ENCODE data around the gene TPCN1. TPM values are rescaled to one million over a fixed set of nuclear protein-coding genes. Genes with fewer than 3 reads are reported as not detected.

Gene TPCN1
- total and polyA plus RNA-seq, 2 donors from 2014 or later = 38.4 to 93.3 TPM

DNA sequence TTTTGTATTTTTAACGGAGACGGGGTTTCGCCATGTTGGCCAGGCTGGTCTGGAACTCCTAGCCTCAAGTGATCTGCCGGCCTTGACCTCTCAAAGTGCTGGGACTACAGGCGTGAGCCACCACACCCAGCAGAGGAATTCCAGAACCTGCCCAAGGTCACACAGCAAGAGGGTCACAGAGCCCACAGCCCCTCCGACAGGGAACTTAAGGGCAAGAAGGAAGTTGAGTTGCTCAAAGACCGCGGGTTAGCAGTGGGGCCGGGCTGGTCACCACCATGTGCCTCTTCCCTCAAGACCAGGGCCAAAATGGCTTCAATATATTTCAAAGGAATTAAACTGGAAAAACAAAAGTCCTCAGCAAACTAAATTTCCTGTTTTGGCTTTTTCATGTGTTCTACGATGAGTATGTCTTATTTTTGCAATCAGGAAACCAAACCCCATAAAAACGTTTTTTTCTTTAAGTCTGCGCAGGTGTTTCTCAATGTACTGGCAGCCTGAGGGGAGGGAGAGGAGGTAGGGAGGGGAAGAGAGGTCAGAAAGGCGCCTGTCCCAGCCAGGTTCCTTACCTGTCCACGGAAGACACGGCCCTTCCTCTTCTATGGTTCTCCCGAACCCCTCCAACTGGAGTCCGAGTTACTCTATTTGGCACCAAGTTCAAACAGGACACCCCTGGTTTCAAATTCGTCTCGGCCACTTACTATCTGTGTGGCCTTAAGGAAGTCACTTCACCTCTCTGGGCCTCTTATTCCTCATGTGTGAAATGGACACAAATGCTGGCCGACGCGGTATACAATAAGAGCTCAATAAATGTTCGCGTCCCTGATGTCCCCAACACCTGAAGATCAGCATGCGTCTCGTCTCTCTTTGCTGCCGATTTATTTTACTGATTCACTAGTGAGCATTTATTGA is 112.9 kb downstream of the TPCN1 start:
- Histone ChIP-seq H3K27ac (ENCODE audit: low read depth in 2 of 2, low read length in 2 of 2) (peak overlapping the region; percentile 32 to 63), H3K9me3 (ENCODE audit: control insufficient read depth in 2 of 3, insufficient read depth in 1 of 3, low read length in 3 of 3) (no peaks in the 10 kb centered on the region), H3K4me3 (ENCODE audit: low read length in 3 of 3) (peak overlapping the region; percentile 61 to 98 (median 95)), H3K27me3 (ENCODE audit: control insufficient read depth, insufficient read depth, low read length) (no peaks in the 10 kb centered on the region), H3K9ac (ENCODE audit: low read length in 3 of 3) (peak overlapping the region; percentile 10 to 87 (median 80)), H3K36me3 (ENCODE audit: control insufficient read depth in 2 of 3, insufficient read depth in 3 of 3, low read length in 3 of 3) (peaks cover 0 to 15% (median 0%) of the 10 kb centered on the region in 3 donors), H3K4me1 (ENCODE audit: control insufficient read depth in 2 of 3, insufficient read depth in 2 of 3, low read depth in 1 of 3, low read length in 3 of 3) (peaks cover 0 to 7% (median 7%) of the 10 kb centered on the region in 3 donors)
- peak in 4 of 5 donors; percentile 10 to 79 (median 36) for DNase-seq
- TF ChIP-seq, protein P1, sequence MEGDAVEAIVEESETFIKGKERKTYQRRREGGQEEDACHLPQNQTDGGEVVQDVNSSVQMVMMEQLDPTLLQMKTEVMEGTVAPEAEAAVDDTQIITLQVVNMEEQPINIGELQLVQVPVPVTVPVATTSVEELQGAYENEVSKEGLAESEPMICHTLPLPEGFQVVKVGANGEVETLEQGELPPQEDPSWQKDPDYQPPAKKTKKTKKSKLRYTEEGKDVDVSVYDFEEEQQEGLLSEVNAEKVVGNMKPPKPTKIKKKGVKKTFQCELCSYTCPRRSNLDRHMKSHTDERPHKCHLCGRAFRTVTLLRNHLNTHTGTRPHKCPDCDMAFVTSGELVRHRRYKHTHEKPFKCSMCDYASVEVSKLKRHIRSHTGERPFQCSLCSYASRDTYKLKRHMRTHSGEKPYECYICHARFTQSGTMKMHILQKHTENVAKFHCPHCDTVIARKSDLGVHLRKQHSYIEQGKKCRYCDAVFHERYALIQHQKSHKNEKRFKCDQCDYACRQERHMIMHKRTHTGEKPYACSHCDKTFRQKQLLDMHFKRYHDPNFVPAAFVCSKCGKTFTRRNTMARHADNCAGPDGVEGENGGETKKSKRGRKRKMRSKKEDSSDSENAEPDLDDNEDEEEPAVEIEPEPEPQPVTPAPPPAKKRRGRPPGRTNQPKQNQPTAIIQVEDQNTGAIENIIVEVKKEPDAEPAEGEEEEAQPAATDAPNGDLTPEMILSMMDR (IDR thresholded peaks at IDR 0.05; ENCODE audit: borderline replicate concordance, extremely low read depth, insufficient read depth) = no peak
- intact Hi-C loops (cut with DNase I) = no loop called here
- no peak for FAIRE-seq

DNA sequence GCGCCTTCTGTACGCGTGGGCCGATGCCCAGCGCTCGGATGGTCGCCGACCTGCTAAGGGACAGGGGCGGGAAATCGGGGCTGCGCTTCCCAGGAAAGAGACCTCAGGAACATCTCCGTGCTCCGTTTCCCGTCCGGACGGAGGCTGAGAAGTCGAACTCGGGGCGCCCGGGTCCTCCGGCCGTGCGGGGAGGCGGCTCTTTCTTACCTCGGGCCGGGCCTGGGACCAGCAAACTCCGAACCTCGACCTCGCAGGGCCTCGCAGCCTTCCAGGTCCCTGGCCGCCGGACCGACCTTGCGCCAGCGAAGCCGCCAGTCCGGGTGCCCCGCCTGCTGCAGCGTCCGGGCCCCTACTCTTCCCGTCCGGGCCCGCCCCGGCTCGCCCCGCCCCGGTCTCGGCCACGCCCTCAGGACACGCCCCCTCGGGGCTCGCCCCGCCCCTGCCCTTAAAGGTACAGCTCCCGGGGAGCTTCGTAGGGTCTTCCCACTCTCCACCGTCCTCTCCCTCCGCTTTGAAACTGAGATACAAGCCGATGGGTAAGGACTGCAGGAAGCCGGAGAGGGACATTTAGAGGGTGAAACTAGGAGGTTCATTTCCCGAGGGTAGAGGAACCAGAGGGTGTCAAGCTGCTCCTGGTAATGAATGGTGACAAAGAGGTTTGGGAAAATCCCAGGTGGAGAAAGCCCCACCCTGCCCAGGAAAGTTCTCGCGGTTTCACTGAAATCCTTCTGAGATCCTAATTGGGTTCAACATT is 113.7 kb downstream of the TPCN1 start, which contains the start of gene SLC8B1:
Gene SLC8B1 (minus strand): TSS at position 324 of the 754 bp plus-strand sequence. CDS start 2,231 bp downstream, outside the sequence.
- Histone ChIP-seq H3K27me3 (ENCODE audit: control insufficient read depth, insufficient read depth, low read length) (no peaks in the 10 kb centered on the region), H3K36me3 (ENCODE audit: control insufficient read depth in 2 of 3, insufficient read depth in 3 of 3, low read length in 3 of 3) (peaks cover 0 to 15% (median 0%) of the 10 kb centered on the region in 3 donors), H3K4me1 (ENCODE audit: control insufficient read depth in 2 of 3, insufficient read depth in 2 of 3, low read depth in 1 of 3, low read length in 3 of 3) (peaks cover 0 to 7% (median 7%) of the 10 kb centered on the region in 3 donors), H3K9me3 (ENCODE audit: control insufficient read depth in 2 of 3, insufficient read depth in 1 of 3, low read length in 3 of 3) (no peaks in the 10 kb centered on the region), H3K27ac (ENCODE audit: low read depth in 2 of 2, low read length in 2 of 2) (peak within 1 kb of the TSS; percentile 32 to 63), H3K4me3 (ENCODE audit: low read length in 3 of 3) (peak within 1 kb of the TSS; percentile 61 to 98 (median 95)), H3K9ac (ENCODE audit: low read length in 3 of 3) (peak within 1 kb of the TSS; percentile 15 to 87 (median 80))
- TF ChIP-seq, protein P1 (IDR thresholded peaks at IDR 0.05; ENCODE audit: borderline replicate concordance, extremely low read depth, insufficient read depth) = no peak
- FAIRE-seq (no peak), DNase-seq (peak; percentile 89 to 97 (median 94))
- intact Hi-C loops (cut with DNase I) = no loop called here

DNA sequence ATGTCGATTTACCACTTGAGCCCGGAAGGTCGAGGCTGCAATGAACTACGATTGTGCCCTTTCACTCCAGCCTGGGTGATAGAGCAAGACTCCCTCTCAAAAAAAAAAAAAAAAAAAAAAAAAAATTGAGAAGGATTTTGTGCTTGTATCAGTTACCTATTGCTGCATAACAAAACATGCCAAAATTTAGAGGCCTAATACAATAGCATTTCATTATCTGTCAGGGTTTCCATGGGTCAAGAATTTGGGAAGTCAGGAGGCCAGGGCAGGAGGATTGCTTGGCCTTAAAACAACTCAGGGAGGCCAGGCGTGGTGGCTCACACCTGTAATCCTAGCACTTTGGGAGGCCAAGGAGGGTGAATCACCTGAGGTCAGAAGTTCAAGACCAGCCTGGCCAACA is 118.3 kb downstream of the TPCN1 start:
- Histone ChIP-seq H3K27me3 (ENCODE audit: control insufficient read depth, insufficient read depth, low read length) (no peaks in the 10 kb centered on the region), H3K36me3 (ENCODE audit: control insufficient read depth in 2 of 3, insufficient read depth in 3 of 3, low read length in 3 of 3) (no peaks in the 10 kb centered on the region), H3K4me3 (ENCODE audit: low read length in 3 of 3) (no peak overlapping the region), H3K27ac (ENCODE audit: low read depth in 2 of 2, low read length in 2 of 2) (no peak overlapping the region), H3K9me3 (ENCODE audit: control insufficient read depth in 2 of 3, insufficient read depth in 1 of 3, low read length in 3 of 3) (no peaks in the 10 kb centered on the region), H3K9ac (ENCODE audit: low read length in 3 of 3) (no peak overlapping the region), H3K4me1 (ENCODE audit: control insufficient read depth in 2 of 3, insufficient read depth in 2 of 3, low read depth in 1 of 3, low read length in 3 of 3) (no peaks in the 10 kb centered on the region)
- FAIRE-seq (no peak), DNase-seq (no peak)
- TF ChIP-seq, protein P1 (IDR thresholded peaks at IDR 0.05; ENCODE audit: borderline replicate concordance, extremely low read depth, insufficient read depth) = no peak
- intact Hi-C loops (cut with DNase I) = no loop called here

All from kidney (tissue), 14 donors.